Chondrocyte (in vitro differentiated cells): Measurements from ENCODE around the gene CLIC1. TPM values are rescaled to one million over a fixed set of nuclear protein-coding genes. Genes with fewer than 3 reads are reported as not detected.
A peak's percentile ranks its signal among the peaks of the same experiment; 100 is the strongest.

Experiments used
- DNase-seq: peaks from one replicate; pipeline ENCODE4 v3.0.0; 2021; ENCODE audit warnings: mixed read lengths, low spot score
- H3K27ac Mint-ChIP-seq: one replicate; pipeline ENCODE4 v1.8.0; 2021; ENCODE audit warnings: mild to moderate bottlenecking, moderate library complexity, mixed read lengths; ENCODE audit not compliant: unreplicated experiment
- H3K27me3 Mint-ChIP-seq: 2 replicates; pipeline ENCODE4 v1.8.0; 2021; ENCODE audit warnings: low read depth, mixed read lengths
- H3K36me3 Mint-ChIP-seq: 2 replicates; pipeline ENCODE4 v1.8.0; 2021; ENCODE audit warnings: low read depth, mixed read lengths
- H3K4me1 Mint-ChIP-seq: 2 replicates; pipeline ENCODE4 v1.8.0; 2021; ENCODE audit warnings: low read depth, mild to moderate bottlenecking, mixed read lengths
- H3K4me3 Mint-ChIP-seq: one replicate; pipeline ENCODE4 v1.8.0; 2021; ENCODE audit warnings: mild to moderate bottlenecking, moderate library complexity, mixed read lengths; ENCODE audit not compliant: unreplicated experiment
- H3K9me3 Mint-ChIP-seq: 2 replicates; pipeline ENCODE4 v1.8.0; 2021; ENCODE audit warnings: low read depth, mixed read lengths
- total RNA-seq: library from RNA; stranded (reverse); gene quantifications from 3 replicates; pipeline ENCODE4 v1.2.1, GENCODE V29; 2021
- TF ChIP-seq, protein P1 (sequence below): fragments of 200-600 bp; sonication (generic); IDR thresholded peaks from 2 replicates; pipeline ENCODE4 v1.5.0; 2021; ENCODE audit warnings: antibody characterized with exemption, mild to moderate bottlenecking, moderate library complexity

Gene CLIC1
- total RNA-seq, 1 donor from 2014 or later = 317 TPM

DNA sequence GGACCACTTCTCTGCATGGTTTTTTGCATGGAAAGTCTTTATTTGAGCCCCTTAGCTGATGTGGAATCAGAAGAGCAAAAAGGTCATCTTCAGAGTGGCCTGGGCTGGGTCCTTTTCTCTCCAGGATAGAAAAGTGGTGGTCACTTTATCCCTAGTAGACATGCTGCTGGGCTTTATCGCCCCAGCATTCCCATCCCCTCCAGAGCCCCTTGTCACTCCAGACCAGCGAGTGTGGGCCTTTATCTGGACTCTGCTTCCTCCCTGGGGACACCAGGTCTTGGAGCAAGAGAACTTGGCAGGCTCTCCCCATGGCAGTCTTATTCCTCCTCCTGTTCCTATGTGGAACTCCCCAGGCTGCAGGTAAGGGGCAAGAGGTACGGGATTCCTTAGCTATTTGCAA, 29.7 kb downstream of the CLIC1 start, which contains the start of gene LY6G6F:
Gene LY6G6F (plus strand): TSS at position 268 of the 400 bp plus-strand sequence. CDS start 41 bp downstream, at position 309.
- Mint-ChIP-seq H3K4me3 (no peak within 1 kb of the TSS), H3K9me3 (no peaks in the 10 kb centered on the region), H3K27me3 (no peaks in the 10 kb centered on the region), H3K27ac (no peak within 1 kb of the TSS), H3K36me3 (no peaks in the 10 kb centered on the region), H3K4me1 (peaks cover 15% of the 10 kb centered on the region)
- no peak for DNase-seq
- TF ChIP-seq, protein P1, sequence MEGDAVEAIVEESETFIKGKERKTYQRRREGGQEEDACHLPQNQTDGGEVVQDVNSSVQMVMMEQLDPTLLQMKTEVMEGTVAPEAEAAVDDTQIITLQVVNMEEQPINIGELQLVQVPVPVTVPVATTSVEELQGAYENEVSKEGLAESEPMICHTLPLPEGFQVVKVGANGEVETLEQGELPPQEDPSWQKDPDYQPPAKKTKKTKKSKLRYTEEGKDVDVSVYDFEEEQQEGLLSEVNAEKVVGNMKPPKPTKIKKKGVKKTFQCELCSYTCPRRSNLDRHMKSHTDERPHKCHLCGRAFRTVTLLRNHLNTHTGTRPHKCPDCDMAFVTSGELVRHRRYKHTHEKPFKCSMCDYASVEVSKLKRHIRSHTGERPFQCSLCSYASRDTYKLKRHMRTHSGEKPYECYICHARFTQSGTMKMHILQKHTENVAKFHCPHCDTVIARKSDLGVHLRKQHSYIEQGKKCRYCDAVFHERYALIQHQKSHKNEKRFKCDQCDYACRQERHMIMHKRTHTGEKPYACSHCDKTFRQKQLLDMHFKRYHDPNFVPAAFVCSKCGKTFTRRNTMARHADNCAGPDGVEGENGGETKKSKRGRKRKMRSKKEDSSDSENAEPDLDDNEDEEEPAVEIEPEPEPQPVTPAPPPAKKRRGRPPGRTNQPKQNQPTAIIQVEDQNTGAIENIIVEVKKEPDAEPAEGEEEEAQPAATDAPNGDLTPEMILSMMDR = no peak

DNA sequence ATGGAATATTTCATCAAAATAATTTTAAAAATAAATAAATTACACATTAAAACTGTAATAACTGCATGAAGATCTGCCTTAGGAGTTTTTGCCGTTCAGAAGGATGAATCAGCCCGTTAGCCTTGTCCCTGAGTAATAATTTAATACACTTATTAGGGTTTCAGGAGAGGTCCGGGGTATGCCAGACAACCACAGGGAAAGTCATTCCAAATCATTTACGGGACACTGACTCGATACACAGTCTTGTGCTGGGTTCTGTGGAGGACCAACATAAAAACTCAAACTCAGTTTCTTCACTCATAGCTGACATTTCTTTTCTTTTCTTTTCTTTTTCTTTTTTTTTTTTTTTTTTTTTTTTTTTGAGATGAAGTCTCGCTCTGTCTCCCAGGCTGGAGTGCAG, 30.4 kb downstream of the CLIC1 start:
- Mint-ChIP-seq H3K36me3 (no peaks in the 10 kb centered on the region), H3K27ac (no peak overlapping the region), H3K4me1 (peaks cover 22% of the 10 kb centered on the region), H3K9me3 (no peaks in the 10 kb centered on the region), H3K27me3 (no peaks in the 10 kb centered on the region), H3K4me3 (no peak overlapping the region)
- TF ChIP-seq, protein P1 = no peak
- no peak for DNase-seq

DNA sequence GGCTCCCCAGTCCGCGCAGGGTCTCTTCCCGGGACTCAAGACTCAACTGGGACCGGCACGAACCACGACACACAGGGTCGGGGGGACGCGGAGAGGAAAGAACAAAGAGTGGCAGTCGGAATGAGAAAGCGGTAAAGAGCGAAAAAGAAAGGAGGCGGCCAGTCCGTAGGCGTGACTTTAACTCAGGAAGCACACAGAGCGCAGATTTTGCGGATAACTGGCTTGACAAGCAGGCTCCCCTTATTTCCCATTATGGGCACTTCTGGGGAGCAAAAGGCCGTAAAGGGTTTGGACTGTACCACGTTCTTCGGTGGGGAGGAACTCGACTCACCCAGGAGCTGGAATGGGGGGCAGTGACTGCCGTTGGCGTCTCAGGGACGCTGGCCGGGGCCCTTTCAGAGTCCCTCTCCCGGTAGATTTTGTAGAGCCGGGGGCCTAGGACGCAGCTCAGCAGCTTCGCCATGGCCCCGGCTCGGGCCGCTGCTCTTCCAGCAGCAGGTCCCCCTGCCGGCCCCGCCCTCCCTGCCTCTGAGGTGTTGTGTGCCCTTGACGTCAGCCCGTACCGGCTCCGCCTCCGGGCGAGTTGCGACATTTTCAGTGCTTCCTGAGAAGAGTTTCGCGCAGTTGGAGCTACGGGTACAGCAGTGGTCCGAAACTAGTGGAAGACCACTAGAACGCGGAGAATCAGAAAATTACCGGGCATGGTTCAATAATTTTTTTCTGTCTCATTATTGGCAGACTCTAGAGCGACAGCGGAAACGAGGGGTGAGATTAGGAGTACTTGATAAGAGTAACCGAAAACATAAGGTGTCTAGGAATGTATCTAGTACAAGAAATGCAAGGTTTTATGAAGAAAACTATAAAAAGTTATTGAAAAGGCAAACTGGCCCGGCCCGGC, 33.3 kb downstream of the CLIC1 start, which contains the start of gene ABHD16A:
Gene ABHD16A (minus strand): TSS at position 506 of the 898 bp plus-strand sequence. CDS start 43 bp downstream, at position 463.
- H3K36me3 Mint-ChIP-seq = no peaks in the 10 kb centered on the region
- peak within 1 kb of the TSS; percentile 98 for H3K27ac Mint-ChIP-seq
- H3K4me1 Mint-ChIP-seq = peaks cover 26% of the 10 kb centered on the region
- H3K4me3 Mint-ChIP-seq = peak within 1 kb of the TSS; percentile 99
- no peaks in the 10 kb centered on the region for H3K27me3 Mint-ChIP-seq
- TF ChIP-seq, protein P1 = peak; percentile 32
- peak; percentile 98 for DNase-seq
- H3K9me3 Mint-ChIP-seq = no peaks in the 10 kb centered on the region

DNA sequence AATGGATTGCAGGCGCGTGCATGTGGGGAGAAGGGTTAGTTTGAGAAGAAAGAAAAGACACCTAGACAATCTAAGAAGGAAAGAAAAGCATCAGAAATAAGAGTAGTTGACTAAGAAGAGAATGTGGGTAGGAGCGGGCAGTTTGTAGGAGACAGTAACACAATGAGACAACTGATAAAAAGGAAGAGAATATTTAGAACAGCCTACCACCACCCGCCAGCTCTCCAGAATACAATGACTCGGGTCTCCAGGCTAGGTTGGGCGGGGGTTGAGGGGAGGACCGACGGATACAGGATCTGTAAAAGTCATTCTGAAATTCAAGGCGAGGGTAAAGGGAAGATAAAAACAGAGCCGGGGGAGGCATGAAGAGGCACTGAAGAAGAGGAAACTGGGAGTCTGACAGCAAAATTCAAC, 33.9 kb downstream of the CLIC1 start:
- TF ChIP-seq, protein P1 = no peak
- no peak for DNase-seq
- peak overlapping the region; percentile 98 for H3K27ac Mint-ChIP-seq
- H3K9me3 Mint-ChIP-seq = no peaks in the 10 kb centered on the region
- H3K36me3 Mint-ChIP-seq = peaks cover 2% of the 10 kb centered on the region
- H3K27me3 Mint-ChIP-seq = no peaks in the 10 kb centered on the region
- peaks cover 26% of the 10 kb centered on the region for H3K4me1 Mint-ChIP-seq
- peak overlapping the region; percentile 99 for H3K4me3 Mint-ChIP-seq

DNA sequence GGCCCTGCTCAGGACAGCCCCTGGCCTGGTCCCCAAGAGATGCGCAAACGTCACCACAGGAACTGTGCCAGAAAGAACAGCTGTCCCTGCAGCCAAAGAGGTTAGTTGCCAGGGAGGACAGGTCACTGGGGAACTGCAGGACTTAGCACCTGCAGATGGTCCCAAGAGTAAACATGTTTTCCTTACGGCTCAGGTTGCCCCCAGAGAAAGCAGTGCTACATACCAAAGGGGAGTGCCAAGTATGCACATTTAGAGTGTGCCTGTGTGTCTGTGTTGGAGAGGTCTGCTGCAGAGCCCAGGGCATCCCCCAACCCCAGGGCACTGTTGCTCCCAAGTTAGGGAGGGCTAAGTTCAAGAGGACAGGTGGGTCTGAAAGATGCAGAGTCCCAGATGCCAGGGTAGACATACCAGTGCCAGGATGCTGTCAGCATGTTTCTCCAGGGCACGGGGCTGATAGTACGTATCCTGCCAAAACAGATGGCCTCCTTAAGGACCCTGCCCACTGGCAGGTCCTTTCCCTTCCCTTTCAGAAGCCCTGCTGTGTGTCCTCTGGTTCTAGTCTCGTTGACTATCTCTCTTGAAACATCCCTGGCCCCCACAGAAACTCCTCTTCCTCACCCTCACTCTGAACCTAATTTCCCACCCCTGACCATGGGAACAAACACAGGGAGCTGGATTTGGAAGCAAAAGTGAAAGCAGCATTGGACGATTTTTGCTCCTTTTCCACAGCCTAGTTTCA, 34.5 kb downstream of the CLIC1 start:
- peak overlapping the region; percentile 98 for H3K27ac Mint-ChIP-seq
- H3K27me3 Mint-ChIP-seq = no peaks in the 10 kb centered on the region
- H3K4me1 Mint-ChIP-seq = peaks cover 26% of the 10 kb centered on the region
- no peak for DNase-seq
- peak overlapping the region; percentile 99 for H3K4me3 Mint-ChIP-seq
- TF ChIP-seq, protein P1 = no peak
- H3K9me3 Mint-ChIP-seq = no peaks in the 10 kb centered on the region
- peaks cover 2% of the 10 kb centered on the region for H3K36me3 Mint-ChIP-seq
